Stimulated activated CD8-positive, alpha-beta memory T cell treated with anti-CD3 and anti-CD28 coated beads, Interleukin-2, amount 100 ng/mL, for 48 hours (primary cell): ENCODE results near the gene MACROD1.
"Not testable (repeated sequence)": the region's sequence is repeated elsewhere in the genome, so short reads cannot be mapped to it uniquely, and the experiment has no call there.

Experiments
- DNase-seq, 2 donors: peaks; one replicate each; pipeline ENCODE4 v3.0.0-alpha.2; 2020; ENCODE audit warnings: low read depth in 2 of 2

Gene MACROD1

GRCh38 chr11:64058494-64058893, 107.4 kb downstream of the MACROD1 start:
- DNase-seq, result no peak

GRCh38 chr11:64057890-64058289, 108.0 kb downstream of the MACROD1 start:
- no peak for DNase-seq

DNA sequence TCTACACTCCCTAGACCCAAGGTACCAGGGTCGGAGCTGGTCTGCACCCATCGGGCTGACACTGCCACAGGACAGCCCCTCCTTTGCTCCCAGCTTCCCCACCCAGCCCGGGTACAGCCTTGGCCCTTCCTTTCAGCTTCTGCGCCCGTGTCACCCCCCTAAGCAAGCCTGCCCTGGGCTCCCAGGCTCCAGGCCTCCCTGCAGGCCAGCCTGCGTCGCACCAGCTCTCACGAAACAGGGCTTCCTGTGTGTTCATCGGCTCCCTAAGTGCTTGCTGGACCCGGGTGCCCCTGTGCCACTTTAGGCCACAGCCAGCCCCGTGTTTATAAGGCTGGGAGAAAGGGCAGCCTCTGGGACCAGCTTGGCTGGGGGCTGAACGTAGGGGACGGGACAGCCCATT, 109.1 kb downstream of the MACROD1 start:
- DNase-seq, result no peak

GRCh38 chr11:64056213-64056785, 109.6 kb downstream of the MACROD1 start:
- DNase-seq, result no peak

GRCh38 chr11:64055077-64055476, 110.8 kb downstream of the MACROD1 start:
- no peak for DNase-seq

DNA sequence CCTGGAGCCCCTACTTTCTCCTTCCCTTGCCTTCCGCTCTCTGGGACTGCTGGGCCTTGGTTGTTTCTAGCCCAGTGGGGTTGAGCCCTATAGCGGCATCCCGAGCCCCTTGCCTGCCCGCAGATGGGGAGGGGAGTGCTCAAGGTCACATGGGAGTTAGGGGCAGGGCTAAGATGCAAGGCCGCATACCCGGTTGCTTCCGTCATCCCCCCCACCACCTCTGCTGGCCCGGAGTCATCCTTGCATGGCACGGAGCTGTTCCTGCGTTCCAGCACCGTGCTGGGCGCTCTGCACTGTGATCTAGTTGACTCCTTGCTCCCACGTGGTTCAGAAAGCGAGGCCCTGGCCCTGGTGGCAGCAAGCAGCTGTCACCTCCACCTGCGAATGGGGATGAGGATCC, 112.2 kb downstream of the MACROD1 start:
- DNase-seq, result no peak

DNA sequence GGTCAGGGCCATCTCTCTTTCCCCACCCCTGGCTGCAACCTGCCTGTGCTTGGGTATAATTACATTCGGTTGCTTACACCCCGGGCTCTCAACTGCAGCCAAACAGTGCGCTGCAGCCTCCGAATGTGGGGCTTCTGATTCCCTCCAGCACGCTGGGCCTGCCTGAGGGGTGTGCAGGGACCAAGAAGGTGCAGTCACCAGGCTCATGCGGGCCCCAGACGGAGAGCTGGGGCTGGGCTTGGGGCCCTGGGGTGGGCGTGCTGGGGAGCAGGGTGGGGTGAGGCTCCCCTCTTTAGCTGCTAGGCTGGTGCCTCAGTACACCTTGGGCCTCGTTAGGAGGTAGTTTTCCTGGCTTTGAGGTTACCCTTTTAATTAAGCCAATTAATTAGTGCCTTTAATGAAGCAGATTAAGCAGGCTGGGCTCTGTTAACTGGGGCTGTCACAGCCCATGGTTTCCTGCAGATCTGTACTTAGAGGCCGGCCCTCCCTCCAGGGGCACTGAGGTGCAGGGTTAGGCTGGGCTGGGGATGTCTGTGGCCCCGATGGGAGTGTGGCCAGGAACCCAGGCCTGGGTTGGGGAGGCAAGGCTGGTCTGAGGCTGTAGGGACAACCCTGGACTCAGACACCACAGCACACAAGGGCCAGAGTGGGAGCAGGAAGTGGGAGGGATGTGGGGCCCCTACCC, 112.8 kb downstream of the MACROD1 start:
- no peak for DNase-seq

DNA sequence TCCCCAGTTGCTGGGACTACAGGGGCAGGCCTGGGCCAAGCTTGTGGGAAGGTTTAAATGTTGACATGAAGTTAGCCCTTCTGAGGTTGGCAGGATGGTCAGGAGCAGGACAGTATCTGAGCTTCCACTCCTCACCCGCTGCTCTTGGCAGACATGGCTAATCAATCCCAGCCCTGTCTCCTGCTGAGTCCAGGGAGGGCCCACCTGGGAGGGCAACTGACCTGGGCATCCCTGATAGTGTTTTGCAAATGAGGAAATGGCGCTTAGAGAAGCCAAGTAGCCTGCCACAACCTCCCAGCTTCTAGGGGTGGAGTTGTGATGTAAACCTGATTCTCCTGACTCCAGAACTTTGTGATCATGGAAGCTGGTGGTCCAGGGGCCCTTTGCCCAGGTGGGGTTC, 113.5 kb downstream of the MACROD1 start:
- no peak for DNase-seq

DNA sequence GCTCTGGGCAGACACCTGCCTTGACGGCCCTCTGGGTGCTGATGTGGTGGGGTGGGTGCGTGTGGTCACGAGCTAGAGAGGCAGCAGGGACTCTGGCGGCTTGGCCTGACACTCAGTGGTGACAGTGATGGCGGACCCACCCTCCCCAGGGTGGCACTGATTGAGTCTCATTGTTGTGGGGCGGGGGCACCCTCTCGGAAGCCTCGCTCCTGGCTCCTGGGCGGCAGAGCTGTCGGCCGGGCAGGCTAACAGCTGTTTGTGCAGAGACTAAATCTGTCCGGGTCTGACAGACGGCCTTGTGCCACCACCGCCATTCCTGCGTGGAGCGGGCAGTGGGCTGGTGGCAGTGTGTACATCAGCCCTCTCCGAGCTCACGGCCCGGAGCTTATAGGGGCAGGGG, 114.6 kb downstream of the MACROD1 start:
- no peak for DNase-seq

GRCh38 chr11:64049509-64049908, 116.4 kb downstream of the MACROD1 start:
- DNase-seq, result no peak

DNA sequence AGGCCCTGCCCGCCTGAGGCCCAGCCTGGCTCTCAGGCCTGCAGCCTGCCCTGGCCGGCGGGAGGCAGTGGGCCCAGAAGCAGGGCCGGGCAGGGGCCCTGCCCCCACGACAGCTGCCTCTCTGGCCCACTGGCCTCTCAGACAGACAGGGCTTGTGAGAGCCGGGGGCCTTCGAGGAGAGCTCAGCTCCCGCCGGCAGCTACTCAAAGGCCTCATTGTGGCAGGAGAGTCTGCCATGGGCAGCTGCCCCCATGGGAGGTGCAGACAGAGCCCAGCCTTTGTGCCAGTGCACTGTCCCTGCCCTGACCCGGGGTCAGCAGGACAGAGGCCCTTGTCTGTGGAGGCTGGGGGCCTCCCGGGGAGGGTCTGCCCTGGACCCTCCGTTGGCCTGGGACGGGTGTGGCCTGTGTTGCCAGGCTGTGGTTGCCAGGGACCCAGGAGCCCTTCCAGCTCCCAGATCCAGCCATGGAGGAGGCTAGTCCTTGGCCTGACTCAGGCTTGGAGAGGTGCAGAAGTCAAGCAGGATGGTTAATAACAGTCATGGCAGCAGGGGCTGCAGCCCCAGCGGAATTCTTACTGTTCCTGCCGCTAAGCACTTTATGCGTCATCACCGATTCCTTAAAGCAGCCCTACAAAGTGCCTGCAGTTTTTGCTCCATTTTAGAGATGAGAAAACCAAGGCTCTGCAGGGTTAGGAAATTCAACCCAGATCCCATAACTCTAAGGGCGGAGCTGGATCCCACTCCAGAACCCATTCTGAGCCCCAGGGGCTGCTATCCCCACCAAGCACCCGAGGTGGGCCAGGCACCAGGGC, 117.7 kb downstream of the MACROD1 start:
- DNase-seq, result no peak

GRCh38 chr11:64047373-64047772, 118.5 kb downstream of the MACROD1 start:
- DNase-seq, result not testable (repeated sequence)

- no peak for DNase-seq
Observed at GRCh38 chr11:64045700-64046099, 120.2 kb downstream of the MACROD1 start.

DNA sequence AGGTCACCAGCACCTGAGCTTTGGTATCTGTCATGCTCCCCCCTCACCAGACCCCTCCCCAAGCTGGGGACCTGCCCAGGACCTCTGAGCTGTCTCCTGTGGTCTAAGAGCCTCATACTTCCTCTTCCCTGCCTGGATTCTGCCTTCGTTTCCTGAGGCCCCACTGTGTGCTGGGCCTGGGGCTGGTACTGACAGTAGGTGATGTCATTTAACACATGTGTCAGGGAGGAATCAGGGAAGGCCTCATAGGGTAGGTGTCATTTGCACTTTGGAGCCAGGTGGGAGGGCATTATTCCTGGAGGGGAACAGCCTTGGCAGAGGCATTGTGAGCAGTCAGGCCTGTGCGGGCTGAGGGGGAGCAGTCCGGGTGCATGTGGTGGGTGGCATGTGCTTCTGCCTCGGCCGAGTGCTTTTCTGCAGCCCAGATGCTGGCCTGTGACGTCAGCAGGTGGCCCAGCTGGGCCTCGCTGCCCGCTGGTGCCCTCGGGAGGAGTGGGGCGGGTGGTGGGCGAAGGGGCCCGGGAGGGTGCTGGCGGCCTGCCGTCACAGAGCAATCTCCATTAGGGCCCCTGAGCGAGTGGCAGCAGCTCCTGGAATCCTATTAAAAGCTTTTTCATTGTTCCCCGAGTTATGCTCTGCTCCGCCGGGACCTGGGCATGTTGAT, 121.1 kb downstream of the MACROD1 start:
- no peak for DNase-seq

- no peak for DNase-seq
Observed at GRCh38 chr11:64043545-64043944, 122.4 kb downstream of the MACROD1 start.

DNA sequence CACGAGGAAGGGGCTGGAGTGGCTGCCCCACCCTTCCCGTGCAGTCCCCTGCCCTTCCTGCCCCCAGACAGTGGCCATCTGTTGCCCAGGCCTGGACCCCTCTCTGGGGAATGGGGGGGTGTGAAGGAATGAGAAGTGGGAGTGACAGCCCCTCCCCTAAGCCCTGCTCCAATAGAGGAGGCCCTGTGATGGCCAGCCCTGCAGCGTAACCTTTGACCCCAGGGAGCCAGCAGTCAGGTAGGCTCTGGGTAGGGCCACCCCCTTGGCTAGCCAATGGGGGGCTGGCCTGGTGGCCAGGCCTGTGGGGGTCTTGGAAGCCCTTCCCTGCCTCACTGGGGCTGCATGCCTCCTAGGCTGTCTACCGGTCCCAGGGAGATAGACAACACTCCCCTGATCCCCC, 123.6 kb downstream of the MACROD1 start:
- DNase-seq, result no peak

GRCh38 chr11:64041846-64042245, 124.1 kb downstream of the MACROD1 start:
- DNase-seq, result no peak

- DNase-seq, result no peak
Observed at GRCh38 chr11:64040684-64041322, 125.1 kb downstream of the MACROD1 start.

DNA sequence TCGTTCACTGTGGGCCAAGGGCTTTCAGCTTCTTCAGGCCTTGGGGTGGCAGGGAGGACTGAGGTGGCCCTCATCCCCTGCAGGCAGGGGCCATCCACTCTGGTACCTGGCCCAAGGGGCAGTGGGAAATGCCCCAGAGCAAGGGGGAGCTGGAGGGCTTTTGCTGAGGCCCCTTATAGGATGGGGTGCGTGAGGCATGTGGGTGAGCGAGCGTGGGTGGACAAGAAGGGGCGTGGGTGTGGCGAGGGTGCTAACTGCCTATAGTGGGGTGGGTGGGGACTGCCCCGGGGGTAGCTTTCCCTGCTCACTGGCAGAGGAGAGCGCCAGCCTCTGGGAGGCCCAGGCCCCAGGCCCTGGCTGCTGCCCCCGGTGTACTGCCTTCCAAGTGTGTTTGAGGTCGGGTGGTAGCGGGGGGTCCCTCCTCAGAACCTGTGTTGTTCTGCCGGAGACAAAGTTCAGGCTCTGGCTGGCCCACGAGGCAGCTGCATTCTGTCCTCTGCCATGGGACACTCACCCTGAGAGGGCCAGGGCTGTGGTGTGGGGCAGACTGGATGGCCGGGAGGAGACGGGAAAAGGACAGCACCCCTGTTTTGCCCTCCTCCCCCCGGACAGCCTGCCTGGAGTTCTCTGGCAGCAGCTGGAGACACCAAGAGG, 126.8 kb downstream of the MACROD1 start:
- no peak for DNase-seq

- DNase-seq, result no peak
Observed at GRCh38 chr11:64038500-64038899, 127.4 kb downstream of the MACROD1 start.

DNA sequence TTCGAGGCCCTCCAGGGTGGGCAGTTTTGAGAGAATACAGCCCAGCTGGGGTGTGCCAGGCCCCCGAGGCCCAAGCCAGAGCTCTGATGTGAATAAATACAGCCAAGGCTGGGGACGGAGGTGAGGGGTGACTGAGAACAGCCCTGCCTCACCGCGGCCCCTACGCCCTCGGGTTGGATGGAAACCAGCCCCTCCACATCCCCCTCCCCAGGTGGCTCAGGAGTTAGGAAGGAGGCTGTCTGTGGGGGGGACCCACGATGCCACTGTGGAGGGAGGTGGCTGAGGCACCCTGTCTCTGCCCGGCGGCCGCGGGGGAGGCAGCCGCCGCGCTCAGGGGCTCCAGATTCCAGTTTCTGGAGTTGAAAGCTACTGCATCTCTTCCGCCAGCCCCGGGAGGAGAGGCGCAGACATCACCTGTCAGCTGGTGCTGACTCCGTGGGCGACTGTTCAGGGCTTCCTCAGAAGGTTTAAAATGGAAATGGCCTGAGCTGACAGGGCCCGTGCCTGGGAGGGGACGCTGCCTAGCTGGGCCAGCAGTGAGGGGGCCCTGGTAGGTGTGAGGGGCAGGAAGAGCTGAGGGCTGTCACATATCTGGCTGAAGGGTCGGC, 128.8 kb downstream of the MACROD1 start:
- no peak for DNase-seq
